ENCODE measurements around the gene RALGAPA2.

RALGAPA2 gene

DNA sequence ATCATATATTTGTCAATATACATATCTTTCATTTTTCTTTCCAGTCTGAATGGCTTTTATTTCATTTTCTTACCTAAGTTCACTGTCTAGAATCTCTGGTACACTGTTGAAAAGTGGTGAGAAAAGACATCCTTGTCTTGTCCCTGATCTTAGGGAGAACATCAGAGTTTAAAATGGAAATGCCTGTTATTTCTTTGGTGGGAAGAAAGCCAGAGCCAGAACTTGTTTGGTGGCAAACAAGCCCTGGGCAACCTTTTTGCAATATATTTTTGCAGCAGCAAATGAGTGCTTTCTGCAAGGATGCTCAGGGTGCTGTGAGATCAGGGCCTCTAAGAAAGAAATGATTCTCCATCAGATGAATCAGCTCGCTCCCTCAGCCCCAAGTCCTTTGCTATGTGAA lies 156.6 kb downstream of the RALGAPA2 start:
- TF ChIP-seq EZH2phosphoT487 (conservative IDR thresholded peaks at IDR 0.05; ENCODE audit: low read length): no peak
- TF ChIP-seq, protein P1, sequence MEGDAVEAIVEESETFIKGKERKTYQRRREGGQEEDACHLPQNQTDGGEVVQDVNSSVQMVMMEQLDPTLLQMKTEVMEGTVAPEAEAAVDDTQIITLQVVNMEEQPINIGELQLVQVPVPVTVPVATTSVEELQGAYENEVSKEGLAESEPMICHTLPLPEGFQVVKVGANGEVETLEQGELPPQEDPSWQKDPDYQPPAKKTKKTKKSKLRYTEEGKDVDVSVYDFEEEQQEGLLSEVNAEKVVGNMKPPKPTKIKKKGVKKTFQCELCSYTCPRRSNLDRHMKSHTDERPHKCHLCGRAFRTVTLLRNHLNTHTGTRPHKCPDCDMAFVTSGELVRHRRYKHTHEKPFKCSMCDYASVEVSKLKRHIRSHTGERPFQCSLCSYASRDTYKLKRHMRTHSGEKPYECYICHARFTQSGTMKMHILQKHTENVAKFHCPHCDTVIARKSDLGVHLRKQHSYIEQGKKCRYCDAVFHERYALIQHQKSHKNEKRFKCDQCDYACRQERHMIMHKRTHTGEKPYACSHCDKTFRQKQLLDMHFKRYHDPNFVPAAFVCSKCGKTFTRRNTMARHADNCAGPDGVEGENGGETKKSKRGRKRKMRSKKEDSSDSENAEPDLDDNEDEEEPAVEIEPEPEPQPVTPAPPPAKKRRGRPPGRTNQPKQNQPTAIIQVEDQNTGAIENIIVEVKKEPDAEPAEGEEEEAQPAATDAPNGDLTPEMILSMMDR (IDR thresholded peaks at IDR 0.05; ENCODE audit: insufficient read depth, low read length, poor library complexity, severe bottlenecking): no peak
- no peaks in the 10 kb centered on the region for H3F3A ChIP-seq (ENCODE audit: insufficient read depth)
- H3K27ac ChIP-seq (ENCODE audit: low read depth, low read length): no peak overlapping the region

DNA sequence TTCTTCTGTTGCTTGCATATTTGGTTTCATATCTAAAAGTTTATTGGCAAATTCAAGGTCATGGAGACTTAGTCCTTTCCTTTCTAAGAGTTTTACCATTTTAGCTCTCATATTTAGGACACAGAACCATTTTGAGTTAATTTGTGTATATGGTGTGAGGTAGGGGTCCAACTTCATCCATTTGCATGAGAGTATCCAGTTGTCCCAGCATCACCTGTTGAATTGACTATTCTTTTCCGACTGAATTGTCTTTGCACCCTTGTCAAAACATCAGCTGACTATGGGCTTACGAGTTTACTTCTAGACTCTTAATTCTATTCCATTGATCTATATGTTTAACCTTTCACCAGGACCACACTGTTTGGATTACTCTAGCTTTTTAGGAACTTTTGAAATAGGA lies 157.5 kb downstream of the RALGAPA2 start:
- no peaks in the 10 kb centered on the region for H3K27me3 ChIP-seq (ENCODE audit: low read length)
- H3K9me3 ChIP-seq (ENCODE audit: insufficient read depth, low read length): no peaks in the 10 kb centered on the region
- H3K79me2 ChIP-seq (ENCODE audit: insufficient read depth, low read length): no peaks in the 10 kb centered on the region
- no peak overlapping the region for H3K27ac ChIP-seq (ENCODE audit: low read depth, low read length)
- no peaks in the 10 kb centered on the region for H3K9me2 ChIP-seq (replicated peaks; ENCODE audit: insufficient read depth, low read length)
- H2AFZ ChIP-seq (ENCODE audit: low read depth, low read length, severe bottlenecking): no peak overlapping the region
- no peaks in the 10 kb centered on the region for H3K36me3 ChIP-seq (ENCODE audit: low read length)
- H4K20me1 ChIP-seq (ENCODE audit: low read depth, low read length): no peaks in the 10 kb centered on the region
- H3K4me2 ChIP-seq (ENCODE audit: low read depth, low read length, poor library complexity, severe bottlenecking): no peak overlapping the region
- no peak overlapping the region for H3K4me3 ChIP-seq (ENCODE audit: insufficient read depth, low read length, poor library complexity, severe bottlenecking)
- no peaks in the 10 kb centered on the region for H3F3A ChIP-seq (ENCODE audit: insufficient read depth)
- TF ChIP-seq EZH2phosphoT487 (conservative IDR thresholded peaks at IDR 0.05; ENCODE audit: low read length): no peak
- TF ChIP-seq, protein P1 (IDR thresholded peaks at IDR 0.05; ENCODE audit: insufficient read depth, low read length, poor library complexity, severe bottlenecking): no peak
- H3K9ac ChIP-seq (ENCODE audit: low read length): no peak overlapping the region

More for the DNA sequence above, 156.6 kb downstream of the RALGAPA2 start:
- Histone ChIP-seq H3K79me2 (ENCODE audit: insufficient read depth, low read length) (no peaks in the 10 kb centered on the region), H3K9ac (ENCODE audit: low read length) (no peak overlapping the region), H3K9me2 (replicated peaks; ENCODE audit: insufficient read depth, low read length) (no peaks in the 10 kb centered on the region), H3K4me2 (ENCODE audit: low read depth, low read length, poor library complexity, severe bottlenecking) (no peak overlapping the region), H3K9me3 (ENCODE audit: insufficient read depth, low read length) (no peaks in the 10 kb centered on the region), H3K27me3 (ENCODE audit: low read length) (no peaks in the 10 kb centered on the region), H3K4me3 (ENCODE audit: insufficient read depth, low read length, poor library complexity, severe bottlenecking) (no peak overlapping the region), H2AFZ (ENCODE audit: low read depth, low read length, severe bottlenecking) (no peak overlapping the region), H3K36me3 (ENCODE audit: low read length) (no peaks in the 10 kb centered on the region), H4K20me1 (ENCODE audit: low read depth, low read length) (no peaks in the 10 kb centered on the region)

DNA sequence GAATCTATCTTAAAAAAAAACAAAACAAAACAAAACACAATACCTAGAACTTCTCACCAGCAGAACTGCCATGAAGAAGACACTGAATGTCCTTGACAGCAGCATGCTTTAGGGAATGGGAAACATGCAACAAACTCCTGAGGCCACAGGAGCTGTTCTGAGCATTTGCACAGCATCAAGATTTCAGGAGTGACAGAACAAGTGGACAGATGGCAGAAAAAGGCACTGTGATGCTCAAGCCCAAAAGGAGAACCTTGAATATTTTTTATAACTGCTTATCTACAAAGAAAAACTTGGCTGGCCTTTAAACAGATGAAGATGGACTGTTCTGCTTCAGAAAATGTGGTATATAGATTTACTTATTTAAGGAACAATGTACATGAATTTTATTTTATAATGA lies 158.9 kb downstream of the RALGAPA2 start:
- Histone ChIP-seq H3K79me2 (ENCODE audit: insufficient read depth, low read length) (no peaks in the 10 kb centered on the region), H4K20me1 (ENCODE audit: low read depth, low read length) (no peaks in the 10 kb centered on the region), H3K9me3 (ENCODE audit: insufficient read depth, low read length) (no peaks in the 10 kb centered on the region), H3K9ac (ENCODE audit: low read length) (no peak overlapping the region), H3K27me3 (ENCODE audit: low read length) (no peaks in the 10 kb centered on the region), H3K4me3 (ENCODE audit: insufficient read depth, low read length, poor library complexity, severe bottlenecking) (no peak overlapping the region), H3K4me2 (ENCODE audit: low read depth, low read length, poor library complexity, severe bottlenecking) (no peak overlapping the region), H3K36me3 (ENCODE audit: low read length) (no peaks in the 10 kb centered on the region), H3F3A (ENCODE audit: insufficient read depth) (no peaks in the 10 kb centered on the region), H3K27ac (ENCODE audit: low read depth, low read length) (no peak overlapping the region), H3K9me2 (replicated peaks; ENCODE audit: insufficient read depth, low read length) (no peaks in the 10 kb centered on the region), H2AFZ (ENCODE audit: low read depth, low read length, severe bottlenecking) (no peak overlapping the region)
- no peak for TF ChIP-seq EZH2phosphoT487 (conservative IDR thresholded peaks at IDR 0.05; ENCODE audit: low read length)
- TF ChIP-seq, protein P1 (IDR thresholded peaks at IDR 0.05; ENCODE audit: insufficient read depth, low read length, poor library complexity, severe bottlenecking): no peak
